H9 (cell line): ENCODE data around the gene DISC1. TPM values are rescaled to one million over a fixed set of nuclear protein-coding genes. Genes with fewer than 3 reads are reported as not detected.
A peak's percentile ranks its signal among the peaks of the same experiment; 100 is the strongest.
"Not testable (repeated sequence)": the region's sequence is repeated elsewhere in the genome, so short reads cannot be mapped to it uniquely, and the experiment has no call there.

Source experiments
- DNase-seq: peaks from one replicate; pipeline ENCODE4 v3.0.0-alpha.2; 2017
- H2AFZ ChIP-seq: one replicate; pipeline ENCODE4 v1.6.1; 2013; ENCODE audit warnings: mild to moderate bottlenecking, low read length, control low read depth, moderate library complexity
- H2AK5ac ChIP-seq: 2 replicates; pipeline ENCODE4 v1.6.1; 2013; ENCODE audit warnings: low read length, control low read depth, mixed read lengths; ENCODE audit not compliant: insufficient read length
- H2BK120ac ChIP-seq: one replicate; pipeline ENCODE4 v1.6.1; 2013; ENCODE audit warnings: low read depth, mild to moderate bottlenecking, low read length, control low read depth, inconsistent platforms; ENCODE audit not compliant: poor library complexity, severe bottlenecking
- H2BK12ac ChIP-seq: 2 replicates; pipeline ENCODE4 v1.6.1; 2013; ENCODE audit warnings: low read length, control low read depth, mixed read lengths, low read depth; ENCODE audit not compliant: insufficient read length
- H2BK15ac ChIP-seq: 2 replicates; pipeline ENCODE4 v1.6.1; 2013; ENCODE audit warnings: low read depth, low read length, control low read depth
- H2BK20ac ChIP-seq: one replicate; pipeline ENCODE4 v1.6.1; 2013; ENCODE audit warnings: low read depth, mild to moderate bottlenecking, low read length, control low read depth, inconsistent platforms; ENCODE audit not compliant: poor library complexity, severe bottlenecking
- H2BK5ac ChIP-seq: 2 replicates; pipeline ENCODE4 v1.6.1; 2013; ENCODE audit warnings: low read length, control low read depth, mixed read lengths; ENCODE audit not compliant: insufficient read length
- H3K14ac ChIP-seq: 2 replicates; pipeline ENCODE4 v1.6.1; 2013; ENCODE audit warnings: low read length, control low read depth; ENCODE audit not compliant: insufficient read depth
- H3K18ac ChIP-seq: 2 replicates; pipeline ENCODE4 v1.6.1; 2013; ENCODE audit warnings: low read depth, mild to moderate bottlenecking, mixed read lengths, low read length, control low read depth; ENCODE audit not compliant: insufficient read length
- H3K23ac ChIP-seq: 2 replicates; pipeline ENCODE4 v1.6.1; 2013; ENCODE audit warnings: low read length, control low read depth, mixed read lengths, low read depth; ENCODE audit not compliant: insufficient read length
- H3K23me2 ChIP-seq: 2 replicates; pipeline ENCODE4 v1.6.1; 2013; ENCODE audit warnings: low read depth, mild to moderate bottlenecking, mixed read lengths, low read length, control low read depth; ENCODE audit not compliant: insufficient read length, poor library complexity, severe bottlenecking
- H3K27ac ChIP-seq: 2 replicates; pipeline ENCODE4 v1.5.1; 2013; ENCODE audit warnings: low read length, control low read depth, mixed read lengths, low read depth; ENCODE audit not compliant: insufficient read length
- H3K27me3 ChIP-seq: 2 replicates; pipeline ENCODE4 v1.6.1; 2013; ENCODE audit warnings: low read length, control low read depth, inconsistent platforms; ENCODE audit not compliant: insufficient read depth
- H3K4ac ChIP-seq: 2 replicates; pipeline ENCODE4 v1.6.1; 2013; ENCODE audit warnings: low read depth, mild to moderate bottlenecking, control low read depth, inconsistent platforms, low read length, moderate library complexity
- H3K4me1 ChIP-seq: 2 replicates; pipeline ENCODE4 v1.6.1; 2013; ENCODE audit warnings: low read length, control low read depth, inconsistent platforms; ENCODE audit not compliant: insufficient read depth
- H3K4me2 ChIP-seq: 2 replicates; pipeline ENCODE4 v1.6.1; 2013; ENCODE audit warnings: low read length, control low read depth, mixed read lengths; ENCODE audit not compliant: insufficient read length, insufficient read depth
- H3K56ac ChIP-seq: 2 replicates; pipeline ENCODE4 v1.6.1; 2013; ENCODE audit warnings: low read depth, mild to moderate bottlenecking, mixed read lengths, low read length, control low read depth; ENCODE audit not compliant: insufficient read length
- H3K79me1 ChIP-seq: 2 replicates; pipeline ENCODE4 v1.6.1; 2013; ENCODE audit warnings: low read depth, mild to moderate bottlenecking, moderate library complexity, low read length, control low read depth, inconsistent platforms; ENCODE audit not compliant: insufficient read depth, poor library complexity, severe bottlenecking
- H3K79me2 ChIP-seq: 2 replicates; pipeline ENCODE4 v1.6.1; 2013; ENCODE audit warnings: low read length, control low read depth, inconsistent platforms; ENCODE audit not compliant: insufficient read depth
- H3K9ac ChIP-seq: 2 replicates; pipeline ENCODE4 v1.6.1; 2013; ENCODE audit warnings: low read length, control low read depth, mixed read lengths; ENCODE audit not compliant: insufficient read length; ENCODE audit errors: extremely low read depth
- H3K9me3 ChIP-seq: one replicate; pipeline ENCODE4 v1.6.1; 2013; ENCODE audit warnings: low read depth, low read length, inconsistent platforms; ENCODE audit not compliant: control insufficient read depth
- H3T11ph ChIP-seq: one replicate; pipeline ENCODE4 v1.6.1; 2013; ENCODE audit warnings: mild to moderate bottlenecking, low read length, control low read depth, inconsistent platforms
- H4K20me1 ChIP-seq: one replicate; pipeline ENCODE4 v1.6.1; 2013; ENCODE audit not compliant: control insufficient read depth, insufficient read length, insufficient read depth
- H4K5ac ChIP-seq: 2 replicates; pipeline ENCODE4 v1.6.1; 2013; ENCODE audit warnings: low read depth, mild to moderate bottlenecking, mixed read lengths, low read length, control low read depth; ENCODE audit not compliant: insufficient read length
- H4K8ac ChIP-seq: replicated peaks from 2 replicates; pipeline ENCODE4 v1.6.1; 2013; ENCODE audit warnings: low read length, control low read depth, mixed read lengths, low read depth; ENCODE audit not compliant: insufficient read length
- H4K91ac ChIP-seq: 2 replicates; pipeline ENCODE4 v1.6.1; 2013; ENCODE audit warnings: low read depth, mild to moderate bottlenecking, moderate library complexity, mixed read lengths, low read length, control low read depth; ENCODE audit not compliant: insufficient read length
- H3K27ac Mint-ChIP-seq, 3 experiments: 2 replicates in 2 of 3; 3 replicates in 1 of 3; pipeline ENCODE4 v1.8.0; 2020 to 2021; ENCODE audit warnings: mixed read lengths in 3 of 3, mild to moderate bottlenecking in 1 of 3, moderate library complexity in 1 of 3
- H3K27me3 Mint-ChIP-seq: 2 replicates; pipeline ENCODE4 v1.8.0; 2021; ENCODE audit warnings: low read depth, mild to moderate bottlenecking, moderate library complexity, mixed read lengths
- H3K36me3 Mint-ChIP-seq, 3 experiments: 2 replicates in 2 of 3; 3 replicates in 1 of 3; pipeline ENCODE4 v1.8.0; 2020 to 2021; ENCODE audit warnings: low read depth in 3 of 3, mixed read lengths in 3 of 3; ENCODE audit not compliant: insufficient read depth in 1 of 3
- H3K4me1 Mint-ChIP-seq, 2 experiments: 2 replicates each; pipeline ENCODE4 v1.8.0; 2020; ENCODE audit warnings: mixed read lengths in 2 of 2
- H3K4me3 Mint-ChIP-seq, 2 experiments: 2 replicates in 1 of 2; 3 replicates in 1 of 2; pipeline ENCODE4 v1.8.0; 2020 to 2021; ENCODE audit warnings: mild to moderate bottlenecking in 2 of 2, mixed read lengths in 2 of 2, moderate library complexity in 1 of 2
- H3K9me3 Mint-ChIP-seq, 2 experiments: 2 replicates in 1 of 2; 3 replicates in 1 of 2; pipeline ENCODE4 v1.8.0; 2020; ENCODE audit warnings: mild to moderate bottlenecking in 2 of 2, mixed read lengths in 2 of 2, moderate library complexity in 1 of 2
- CTCF ChIP-seq: fragments of 200-600 bp; sonication (generic); conservative IDR thresholded peaks from 3 replicates; pipeline ENCODE4 v1.8.0; 2021; ENCODE audit warnings: antibody characterized with exemption, mild to moderate bottlenecking
- WGBS: extraction: QIAGEN DNeasy Blood & Tissue Kit; methylation state at CpG from one replicate; pipeline ENCODE4 v1.1.7; 2013; ENCODE audit warnings: missing lambda C conversion rate, low lambda C conversion rate, mixed read lengths; ENCODE audit not compliant: insufficient read length; ENCODE audit errors: extremely low coverage; 5-methylcytosine and 5-hydroxymethylcytosine counted together
- total RNA-seq: library from RNA; stranded (reverse); gene quantifications from 2 replicates; pipeline ENCODE4 v1.2.1, GENCODE V29; 2021

The DISC1 gene
- total RNA-seq, 1 experiment from 2014 or later = 2.5 TPM

GRCh38 chr1:231639819-231640218 is 13.2 kb downstream of the DISC1 start:
- Histone ChIP-seq H3K27ac (no peak overlapping the region), H3K23me2 (no peaks in the 10 kb centered on the region), H2BK20ac (no peak overlapping the region), H2BK15ac (no peak overlapping the region), H3K18ac (no peak overlapping the region), H3K23ac (no peak overlapping the region), H3K4ac (no peak overlapping the region), H2AK5ac (no peak overlapping the region), H2BK120ac (no peak overlapping the region), H3K79me1 (no peaks in the 10 kb centered on the region), H2BK5ac (no peak overlapping the region), H3K79me2 (no peaks in the 10 kb centered on the region), H3K56ac (no peak overlapping the region), H2BK12ac (no peak overlapping the region), H3K27me3 (no peaks in the 10 kb centered on the region), H3K4me2 (no peak overlapping the region), H4K5ac (no peak overlapping the region), H2AFZ (no peak overlapping the region), H4K91ac (no peak overlapping the region), H3K9ac (no peak overlapping the region), H3K9me3 (no peaks in the 10 kb centered on the region), H3K14ac (no peak overlapping the region), H3T11ph (no peak overlapping the region), H3K4me1 (no peaks in the 10 kb centered on the region), H4K20me1 (no peaks in the 10 kb centered on the region), H4K8ac (no peak overlapping the region)
- peaks cover 0 to 2% of the 10 kb centered on the region in 2 experiments; a peak in 1 of 5 replicates for H3K9me3 Mint-ChIP-seq
- H3K27me3 Mint-ChIP-seq = no peaks in the 10 kb centered on the region
- H3K4me3 Mint-ChIP-seq = no peak overlapping the region
- no peak for TF ChIP-seq CTCF
- no peaks in the 10 kb centered on the region for H3K36me3 Mint-ChIP-seq
- no peaks in the 10 kb centered on the region; a peak in 1 of 4 replicates for H3K4me1 Mint-ChIP-seq
- peak overlapping the region in 1 of 3 experiments; percentile 65; a peak in 1 of 7 replicates for H3K27ac Mint-ChIP-seq
- no CpG with 5 or more reads among the region's 1 CpG for WGBS
- no peak for DNase-seq

- not testable (repeated sequence) for H4K8ac ChIP-seq, H3K79me1 ChIP-seq, H2BK120ac ChIP-seq, H3K9ac ChIP-seq, H3K36me3 Mint-ChIP-seq, H2BK5ac ChIP-seq, H3K23ac ChIP-seq, H4K91ac ChIP-seq, H3K79me2 ChIP-seq, H4K20me1 ChIP-seq, H3K27me3 Mint-ChIP-seq, DNase-seq, H3K4me2 ChIP-seq, H3K4me1 ChIP-seq, H3K27me3 ChIP-seq, H3K27ac ChIP-seq, H2AK5ac ChIP-seq, H3K14ac ChIP-seq, H3K4me3 Mint-ChIP-seq, H2BK15ac ChIP-seq, H3K18ac ChIP-seq, H3K4me1 Mint-ChIP-seq, H3K23me2 ChIP-seq, H3K9me3 ChIP-seq, H3K9me3 Mint-ChIP-seq, H3K4ac ChIP-seq, H2BK12ac ChIP-seq, H3K56ac ChIP-seq, H2BK20ac ChIP-seq, H3T11ph ChIP-seq, H2AFZ ChIP-seq, H4K5ac ChIP-seq
- WGBS = no CpG with 5 or more reads among the region's 9 CpGs
- peak overlapping the region in 1 of 3 experiments; percentile 66; a peak in 1 of 7 replicates for H3K27ac Mint-ChIP-seq
Observed at GRCh38 chr1:231641444-231641843, 14.9 kb downstream of the DISC1 start.
